CD4-positive, alpha-beta T cell treated with Interferon alpha-2 for 1 hour (primary cell): Measurements from ENCODE around the gene FEM1B.

Experiments
- DNase-seq, 2 donors: peaks; one replicate each; pipeline ENCODE4 v3.0.0-alpha.2; 2020 to 2022

Gene FEM1B

GRCh38 chr15:68330416-68330815 lies 52.9 kb downstream of the FEM1B start:
- DNase-seq: no peak

- no peak for DNase-seq
Measured at GRCh38 chr15:68330901-68331300, 53.4 kb downstream of the FEM1B start.

GRCh38 chr15:68332266-68332665 lies 54.7 kb downstream of the FEM1B start:
- DNase-seq: no peak

GRCh38 chr15:68333775-68334470 lies 56.4 kb downstream of the FEM1B start:
- no peak for DNase-seq

GRCh38 chr15:68334661-68335124 lies 57.1 kb downstream of the FEM1B start:
- no peak for DNase-seq

GRCh38 chr15:68335251-68335650 lies 57.7 kb downstream of the FEM1B start:
- no peak for DNase-seq

GRCh38 chr15:68335655-68336054 lies 58.1 kb downstream of the FEM1B start:
- no peak for DNase-seq

GRCh38 chr15:68336516-68336915 lies 59.0 kb downstream of the FEM1B start:
- DNase-seq: no peak

- DNase-seq: no peak
Measured at GRCh38 chr15:68337826-68338225, 60.3 kb downstream of the FEM1B start.

GRCh38 chr15:68339481-68339880 lies 61.9 kb downstream of the FEM1B start:
- no peak for DNase-seq

- DNase-seq: no peak
Measured at GRCh38 chr15:68340726-68341671, 63.5 kb downstream of the FEM1B start.

GRCh38 chr15:68341760-68342725 lies 64.5 kb downstream of the FEM1B start:
- DNase-seq: no peak

- DNase-seq: no peak
Measured at GRCh38 chr15:68343579-68344225, 66.2 kb downstream of the FEM1B start.

- DNase-seq: no peak
Measured at GRCh38 chr15:68344600-68344999, 67.1 kb downstream of the FEM1B start.
